Right lobe of liver (tissue), 4 donors: Measurements from ENCODE around the gene PXK.

Experiments
- POLR2A ChIP-seq: fragments of 450-650 bp; IDR thresholded peaks from one replicate; pipeline ENCODE4 v1.6.1; 2017; ENCODE audit warnings: antibody characterized with exemption, mild to moderate bottlenecking
- TF ChIP-seq, protein P1 (sequence below), 4 donors: fragments of 200-600 bp in 3 of 4; fragments of 450-650 bp in 1 of 4; IDR thresholded peaks; one replicate each; pipeline versions ENCODE4 v1.5.1 to v1.8.0; 2016 to 2022; ENCODE audit warnings: antibody characterized with exemption in 4 of 4, mild to moderate bottlenecking in 2 of 4
- donor health status: DM: no; HTN: no; CAD: no.
- donor health status: DM: no; HTN: no; CAD: no.
- donor health status: DM: no; HTN: yes; CAD: no.

DNA sequence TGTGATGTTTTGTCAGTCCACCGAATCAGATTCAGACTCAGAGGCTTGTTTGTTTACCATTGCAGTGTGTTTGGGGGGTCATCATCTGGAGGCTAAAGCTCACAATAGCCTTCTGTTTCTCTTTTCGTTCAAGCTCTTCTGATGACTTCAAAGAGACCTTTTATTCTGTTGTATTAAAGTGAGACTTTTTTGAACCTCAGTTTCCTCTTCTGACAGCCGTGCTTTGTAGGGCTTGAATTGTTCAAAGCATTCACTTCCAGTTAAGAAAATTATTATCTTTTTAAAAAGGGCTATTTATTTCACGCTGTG, 1.3 kb downstream of the PXK start:
- no peak for TF ChIP-seq POLR2A
- TF ChIP-seq, protein P1, sequence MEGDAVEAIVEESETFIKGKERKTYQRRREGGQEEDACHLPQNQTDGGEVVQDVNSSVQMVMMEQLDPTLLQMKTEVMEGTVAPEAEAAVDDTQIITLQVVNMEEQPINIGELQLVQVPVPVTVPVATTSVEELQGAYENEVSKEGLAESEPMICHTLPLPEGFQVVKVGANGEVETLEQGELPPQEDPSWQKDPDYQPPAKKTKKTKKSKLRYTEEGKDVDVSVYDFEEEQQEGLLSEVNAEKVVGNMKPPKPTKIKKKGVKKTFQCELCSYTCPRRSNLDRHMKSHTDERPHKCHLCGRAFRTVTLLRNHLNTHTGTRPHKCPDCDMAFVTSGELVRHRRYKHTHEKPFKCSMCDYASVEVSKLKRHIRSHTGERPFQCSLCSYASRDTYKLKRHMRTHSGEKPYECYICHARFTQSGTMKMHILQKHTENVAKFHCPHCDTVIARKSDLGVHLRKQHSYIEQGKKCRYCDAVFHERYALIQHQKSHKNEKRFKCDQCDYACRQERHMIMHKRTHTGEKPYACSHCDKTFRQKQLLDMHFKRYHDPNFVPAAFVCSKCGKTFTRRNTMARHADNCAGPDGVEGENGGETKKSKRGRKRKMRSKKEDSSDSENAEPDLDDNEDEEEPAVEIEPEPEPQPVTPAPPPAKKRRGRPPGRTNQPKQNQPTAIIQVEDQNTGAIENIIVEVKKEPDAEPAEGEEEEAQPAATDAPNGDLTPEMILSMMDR (IDR thresholded peaks at IDR 0.05), result no peak
